Neural cell (in vitro differentiated cells): ENCODE results near the gene UGT1A8. TPM values are rescaled to one million over a fixed set of nuclear protein-coding genes. Genes with fewer than 3 reads are reported as not detected.

ENCODE experiments used
- H2AFZ ChIP-seq: fragments of 200-600, 300-800 bp; sonication (generic), shearing (Covaris generic); 2 replicates; pipeline ENCODE4 v1.6.0; 2014; ENCODE audit warnings: low read depth, mild to moderate bottlenecking, antibody characterized with exemption, low read length, moderate library complexity
- H3F3A ChIP-seq: fragments of 200-600 bp; shearing (Covaris generic); 2 replicates; pipeline ENCODE4 v1.6.1; 2016; ENCODE audit warnings: mild to moderate bottlenecking, moderate library complexity, mixed read lengths, antibody characterized with exemption, low read length; ENCODE audit not compliant: insufficient read depth, poor library complexity, severe bottlenecking
- H3K27ac ChIP-seq: fragments of 200-600, 300-800 bp; sonication (generic), shearing (Covaris generic); 2 replicates; pipeline ENCODE4 v1.5.1; 2014; ENCODE audit warnings: mild to moderate bottlenecking, low read length, moderate library complexity
- H3K27me3 ChIP-seq: fragments of 300-800, 200-600 bp; sonication (generic), shearing (Covaris generic); 2 replicates; pipeline ENCODE4 v1.6.0; 2014; ENCODE audit warnings: mild to moderate bottlenecking, low read depth, low read length, moderate library complexity; ENCODE audit not compliant: insufficient read depth
- H3K36me3 ChIP-seq: fragments of 300-800, 200-600 bp; sonication (generic), shearing (Covaris generic); 2 replicates; pipeline ENCODE4 v1.5.1; 2014; ENCODE audit warnings: mild to moderate bottlenecking, antibody characterized with exemption, low read length, moderate library complexity; ENCODE audit not compliant: insufficient read depth
- H3K4me2 ChIP-seq: fragments of 300-800, 200-600 bp; sonication (generic), shearing (Covaris generic); 2 replicates; pipeline ENCODE4 v1.6.0; 2014; ENCODE audit warnings: mild to moderate bottlenecking, low read length
- H3K4me3 ChIP-seq: fragments of 300-800, 200-600 bp; sonication (generic), shearing (Covaris generic); 2 replicates; pipeline ENCODE4 v1.5.1; 2014; ENCODE audit warnings: mild to moderate bottlenecking, low read length, moderate library complexity
- H3K79me2 ChIP-seq: fragments of 200-600 bp; shearing (Covaris generic); replicated peaks from 2 replicates; pipeline ENCODE4 v1.6.0; 2014; ENCODE audit warnings: mild to moderate bottlenecking, low read length, moderate library complexity; ENCODE audit not compliant: insufficient read depth
- H3K9ac ChIP-seq: fragments of 300-800, 200-600 bp; sonication (generic), shearing (Covaris generic); 2 replicates; pipeline ENCODE4 v1.6.1; 2016; ENCODE audit warnings: mild to moderate bottlenecking, low read length, mixed read lengths
- H3K9me2 ChIP-seq: fragments of 200-600 bp; shearing (Covaris generic); 2 replicates; pipeline ENCODE4 v1.6.1; 2016; ENCODE audit warnings: mild to moderate bottlenecking, low read length, mixed read lengths; ENCODE audit not compliant: insufficient read depth
- H3K9me3 ChIP-seq: fragments of 200-600, 300-800 bp; sonication (generic), shearing (Covaris generic); 2 replicates; pipeline ENCODE4 v1.6.1; 2016; ENCODE audit warnings: mild to moderate bottlenecking, mixed run types, low read length, moderate library complexity, mixed read lengths
- H4K20me1 ChIP-seq: fragments of 200-600 bp; shearing (Covaris generic); 2 replicates; pipeline ENCODE4 v1.6.1; 2016; ENCODE audit warnings: mild to moderate bottlenecking, mixed run types; ENCODE audit not compliant: insufficient read depth
- EP300 ChIP-seq: fragments of 450-650 bp; conservative IDR thresholded peaks from 2 replicates; pipeline ENCODE4 v1.6.1; 2014; ENCODE audit warnings: antibody characterized with exemption, mild to moderate bottlenecking, moderate library complexity; ENCODE audit not compliant: poor library complexity, severe bottlenecking
- EZH2 ChIP-seq: fragments of 200-600, 300-800 bp; shearing (Covaris generic), sonication (generic); IDR thresholded peaks from 2 replicates; pipeline ENCODE4 v1.6.1; 2014; ENCODE audit warnings: antibody characterized with exemption, low read length, borderline replicate concordance, mild to moderate bottlenecking; ENCODE audit not compliant: insufficient read depth, poor library complexity, severe bottlenecking
- MXI1 ChIP-seq: fragments of 450-650 bp; conservative IDR thresholded peaks from 2 replicates; pipeline ENCODE4 v1.6.1; 2014; ENCODE audit warnings: antibody characterized with exemption, mild to moderate bottlenecking; ENCODE audit not compliant: poor library complexity, severe bottlenecking
- POLR2AphosphoS5 ChIP-seq: IDR thresholded peaks from 2 replicates; pipeline ENCODE4 v1.6.1; 2012
- RAD21 ChIP-seq: fragments of 450-650 bp; conservative IDR thresholded peaks from 2 replicates; pipeline ENCODE4 v1.6.1; 2014; ENCODE audit warnings: antibody characterized with exemption, mild to moderate bottlenecking, moderate library complexity
- REST ChIP-seq: IDR thresholded peaks from 2 replicates; pipeline ENCODE4 v1.6.1; 2012; ENCODE audit warnings: borderline replicate concordance
- SMC3 ChIP-seq: fragments of 450-650 bp; conservative IDR thresholded peaks from 2 replicates; pipeline ENCODE4 v1.6.1; 2014; ENCODE audit warnings: antibody characterized with exemption, mild to moderate bottlenecking, moderate library complexity; ENCODE audit not compliant: poor library complexity
- TAF1 ChIP-seq: IDR thresholded peaks from 2 replicates; pipeline ENCODE4 v1.6.1; 2012; ENCODE audit warnings: low read depth
- polyA plus RNA-seq: library from polyadenylated mRNA; depleted of rRNA; stranded (reverse); fragments of >200 nt; gene quantifications from 2 replicates; pipeline ENCODE4 v1.2.3, GENCODE V29; 2014
- TF ChIP-seq, protein P1 (sequence below): fragments of 450-650 bp; IDR thresholded peaks from 2 replicates; pipeline ENCODE4 v1.5.1; 2014; ENCODE audit warnings: antibody characterized with exemption, mild to moderate bottlenecking, moderate library complexity; ENCODE audit not compliant: poor library complexity, severe bottlenecking

Gene UGT1A8
- polyA plus RNA-seq, 1 donor from 2014 or later: not detected

DNA sequence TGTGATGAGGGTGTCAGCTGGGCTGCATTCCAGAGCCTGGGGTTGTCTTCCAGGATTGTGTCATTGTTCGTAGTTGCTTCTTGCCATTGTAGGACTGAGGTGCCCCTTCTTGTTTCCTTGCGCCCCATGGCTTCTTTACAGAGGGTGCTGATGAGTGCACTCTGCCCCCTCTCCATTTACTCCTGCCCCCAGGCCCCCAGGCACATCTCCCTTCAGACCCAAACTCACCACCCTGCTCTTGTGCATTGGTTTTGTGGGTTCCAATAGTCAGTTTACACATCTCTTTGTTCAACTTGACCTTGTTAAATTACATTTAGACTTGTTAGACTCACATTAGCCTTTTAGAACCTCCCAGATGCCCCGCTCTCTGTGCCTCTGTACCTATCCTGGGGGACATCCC, 203.8 kb downstream of the UGT1A8 start:
- no peak overlapping the region for H3K4me3 ChIP-seq
- H3K9ac ChIP-seq: no peak overlapping the region
- no peak overlapping the region for H2AFZ ChIP-seq
- no peak overlapping the region for H3K4me2 ChIP-seq
- no peaks in the 10 kb centered on the region for H3K9me3 ChIP-seq
- no peaks in the 10 kb centered on the region for H3K36me3 ChIP-seq
- no peaks in the 10 kb centered on the region for H4K20me1 ChIP-seq
- no peaks in the 10 kb centered on the region for H3K9me2 ChIP-seq
- H3K27me3 ChIP-seq: no peaks in the 10 kb centered on the region
- no peaks in the 10 kb centered on the region for H3K79me2 ChIP-seq
- H3K27ac ChIP-seq: no peak overlapping the region
- no peaks in the 10 kb centered on the region for H3F3A ChIP-seq
- TF ChIP-seq TAF1: no peak
- TF ChIP-seq SMC3: no peak
- TF ChIP-seq RAD21: no peak
- TF ChIP-seq REST: no peak
- TF ChIP-seq POLR2AphosphoS5: no peak
- TF ChIP-seq EZH2: no peak
- TF ChIP-seq, protein P1, sequence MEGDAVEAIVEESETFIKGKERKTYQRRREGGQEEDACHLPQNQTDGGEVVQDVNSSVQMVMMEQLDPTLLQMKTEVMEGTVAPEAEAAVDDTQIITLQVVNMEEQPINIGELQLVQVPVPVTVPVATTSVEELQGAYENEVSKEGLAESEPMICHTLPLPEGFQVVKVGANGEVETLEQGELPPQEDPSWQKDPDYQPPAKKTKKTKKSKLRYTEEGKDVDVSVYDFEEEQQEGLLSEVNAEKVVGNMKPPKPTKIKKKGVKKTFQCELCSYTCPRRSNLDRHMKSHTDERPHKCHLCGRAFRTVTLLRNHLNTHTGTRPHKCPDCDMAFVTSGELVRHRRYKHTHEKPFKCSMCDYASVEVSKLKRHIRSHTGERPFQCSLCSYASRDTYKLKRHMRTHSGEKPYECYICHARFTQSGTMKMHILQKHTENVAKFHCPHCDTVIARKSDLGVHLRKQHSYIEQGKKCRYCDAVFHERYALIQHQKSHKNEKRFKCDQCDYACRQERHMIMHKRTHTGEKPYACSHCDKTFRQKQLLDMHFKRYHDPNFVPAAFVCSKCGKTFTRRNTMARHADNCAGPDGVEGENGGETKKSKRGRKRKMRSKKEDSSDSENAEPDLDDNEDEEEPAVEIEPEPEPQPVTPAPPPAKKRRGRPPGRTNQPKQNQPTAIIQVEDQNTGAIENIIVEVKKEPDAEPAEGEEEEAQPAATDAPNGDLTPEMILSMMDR: no peak

DNA sequence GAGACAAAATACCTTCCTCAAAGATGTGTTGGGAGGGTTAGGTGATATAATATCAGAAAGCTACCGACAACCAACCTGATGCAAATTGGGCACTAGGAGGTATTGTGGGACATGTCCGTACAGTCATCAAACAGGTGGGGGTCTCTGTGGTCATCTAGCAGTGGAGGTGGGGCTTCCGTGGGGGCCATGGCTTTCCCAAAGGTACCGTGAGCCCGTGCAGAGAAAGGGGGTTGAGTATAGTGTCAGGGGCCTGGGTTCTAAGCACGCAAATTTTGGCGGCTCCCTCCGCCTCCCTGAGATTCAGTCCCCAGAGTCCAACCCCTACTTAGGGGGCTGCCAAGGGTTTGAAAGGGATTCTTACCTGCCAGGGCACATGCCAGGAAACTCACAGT, 204.3 kb downstream of the UGT1A8 start:
- H3F3A ChIP-seq: no peaks in the 10 kb centered on the region
- H3K27ac ChIP-seq: no peak overlapping the region
- TF ChIP-seq EP300 (no peak), MXI1 (no peak), EZH2 (no peak), POLR2AphosphoS5 (no peak), RAD21 (no peak), SMC3 (no peak), TAF1 (no peak), REST (no peak)
- TF ChIP-seq, protein P1: no peak

More for the DNA sequence above, 204.3 kb downstream of the UGT1A8 start:
- no peaks in the 10 kb centered on the region for H3K9me3 ChIP-seq
- no peaks in the 10 kb centered on the region for H4K20me1 ChIP-seq
- H3K27me3 ChIP-seq: no peaks in the 10 kb centered on the region
- no peak overlapping the region for H3K4me3 ChIP-seq
- no peak overlapping the region for H3K4me2 ChIP-seq
- H3K9me2 ChIP-seq: no peaks in the 10 kb centered on the region
- no peaks in the 10 kb centered on the region for H3K79me2 ChIP-seq
- H2AFZ ChIP-seq: no peak overlapping the region
- no peaks in the 10 kb centered on the region for H3K36me3 ChIP-seq
- H3K9ac ChIP-seq: no peak overlapping the region
